Fibroblast of mammary gland (primary cell): Measurements from ENCODE around the gene CSMD2.

Experiments
- DNase-seq: peaks from one replicate; pipeline ENCODE4 v3.0.0-alpha.2; 2010; ENCODE audit warnings: low read depth
- H3K4me3 ChIP-seq: 2 replicates; pipeline ENCODE4 v1.5.1; 2011; ENCODE audit warnings: low read depth, mild to moderate bottlenecking, low read length, moderate library complexity; ENCODE audit not compliant: control insufficient read depth
- TF ChIP-seq, protein P1 (sequence below): conservative IDR thresholded peaks from 2 replicates; pipeline ENCODE4 v1.5.1; 2011; ENCODE audit warnings: low read depth, low read length, inconsistent platforms; ENCODE audit not compliant: control insufficient read depth, insufficient read depth

The CSMD2 gene

DNA sequence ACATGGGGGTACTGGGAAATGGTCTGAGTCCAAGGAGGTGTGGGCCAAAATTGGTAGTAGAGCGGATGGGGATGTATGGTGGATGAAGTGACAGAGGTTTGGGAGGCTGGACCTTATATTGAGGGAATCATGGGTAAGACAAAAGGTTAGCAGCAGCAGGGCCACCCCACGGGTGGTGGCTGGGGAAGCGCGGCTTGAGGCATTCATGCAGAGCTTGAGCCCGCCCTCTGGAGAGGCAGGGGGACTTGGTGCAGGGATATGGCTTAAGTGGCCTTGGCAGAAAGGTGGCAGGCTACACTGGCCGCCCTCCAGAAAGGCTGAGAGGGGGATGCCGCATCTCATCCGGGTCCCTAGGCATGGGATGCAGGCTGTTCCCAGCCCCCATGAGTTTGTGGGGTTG, 269.6 kb downstream of the CSMD2 start:
- DNase-seq = no peak
- no peak overlapping the region for H3K4me3 ChIP-seq
- TF ChIP-seq, protein P1, sequence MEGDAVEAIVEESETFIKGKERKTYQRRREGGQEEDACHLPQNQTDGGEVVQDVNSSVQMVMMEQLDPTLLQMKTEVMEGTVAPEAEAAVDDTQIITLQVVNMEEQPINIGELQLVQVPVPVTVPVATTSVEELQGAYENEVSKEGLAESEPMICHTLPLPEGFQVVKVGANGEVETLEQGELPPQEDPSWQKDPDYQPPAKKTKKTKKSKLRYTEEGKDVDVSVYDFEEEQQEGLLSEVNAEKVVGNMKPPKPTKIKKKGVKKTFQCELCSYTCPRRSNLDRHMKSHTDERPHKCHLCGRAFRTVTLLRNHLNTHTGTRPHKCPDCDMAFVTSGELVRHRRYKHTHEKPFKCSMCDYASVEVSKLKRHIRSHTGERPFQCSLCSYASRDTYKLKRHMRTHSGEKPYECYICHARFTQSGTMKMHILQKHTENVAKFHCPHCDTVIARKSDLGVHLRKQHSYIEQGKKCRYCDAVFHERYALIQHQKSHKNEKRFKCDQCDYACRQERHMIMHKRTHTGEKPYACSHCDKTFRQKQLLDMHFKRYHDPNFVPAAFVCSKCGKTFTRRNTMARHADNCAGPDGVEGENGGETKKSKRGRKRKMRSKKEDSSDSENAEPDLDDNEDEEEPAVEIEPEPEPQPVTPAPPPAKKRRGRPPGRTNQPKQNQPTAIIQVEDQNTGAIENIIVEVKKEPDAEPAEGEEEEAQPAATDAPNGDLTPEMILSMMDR = no peak

DNA sequence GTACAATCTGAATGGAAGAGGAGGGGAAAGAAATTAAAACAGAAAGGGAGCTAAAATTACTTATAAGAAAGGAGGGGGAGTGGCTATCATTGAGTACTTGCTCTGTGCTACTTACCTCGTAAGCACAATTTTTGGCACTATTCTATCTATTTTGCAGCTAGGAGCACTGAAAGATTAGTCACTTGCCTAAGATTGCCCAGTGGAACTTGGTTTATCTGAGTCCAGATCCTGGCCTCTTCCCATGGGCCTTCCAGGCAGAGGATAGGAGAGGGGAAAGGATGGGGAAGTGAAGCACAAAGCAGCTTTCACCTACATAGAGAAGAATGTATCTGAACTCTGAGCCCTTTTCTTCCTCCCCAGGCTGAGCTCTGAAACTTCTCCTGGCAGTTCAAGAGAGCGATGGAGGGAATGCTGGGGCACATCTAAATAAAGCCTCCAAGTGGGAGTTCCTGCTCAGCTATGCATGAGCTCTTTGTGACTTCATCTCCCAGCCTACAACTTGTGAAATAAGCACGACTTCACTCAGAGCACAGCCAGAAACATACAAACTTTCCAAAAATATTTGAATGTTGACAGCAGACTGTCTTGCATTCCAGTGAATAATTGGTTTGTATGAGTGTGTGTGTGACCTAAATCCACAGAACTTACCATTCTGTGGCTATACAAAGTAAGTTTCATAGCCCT, 271.7 kb downstream of the CSMD2 start:
- peak; percentile 86 for DNase-seq

DNA sequence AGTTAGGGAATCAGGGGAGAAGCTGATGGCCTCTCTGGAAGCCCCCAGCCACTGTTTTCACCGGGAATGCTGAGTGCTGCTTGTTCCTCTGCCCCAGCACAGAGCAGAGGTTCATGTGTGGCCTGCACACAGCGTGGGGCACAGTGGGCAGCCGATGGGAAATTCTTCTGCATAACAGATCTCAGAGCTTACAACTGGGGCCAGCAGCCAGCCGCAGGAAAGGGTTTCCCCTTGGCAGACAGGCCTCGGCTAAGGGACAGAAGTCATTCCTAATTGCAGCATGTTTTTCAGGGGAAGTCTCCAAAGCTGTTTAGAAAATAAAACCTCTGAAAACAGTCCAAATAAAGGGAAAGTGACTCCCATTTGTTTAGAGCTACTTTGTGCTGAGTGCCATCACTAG, 278.5 kb downstream of the CSMD2 start:
- no peak overlapping the region for H3K4me3 ChIP-seq
- no peak for DNase-seq
- TF ChIP-seq, protein P1 = no peak

More for the DNA sequence above, 271.7 kb downstream of the CSMD2 start:
- no peak overlapping the region for H3K4me3 ChIP-seq
- TF ChIP-seq, protein P1 = no peak

DNA sequence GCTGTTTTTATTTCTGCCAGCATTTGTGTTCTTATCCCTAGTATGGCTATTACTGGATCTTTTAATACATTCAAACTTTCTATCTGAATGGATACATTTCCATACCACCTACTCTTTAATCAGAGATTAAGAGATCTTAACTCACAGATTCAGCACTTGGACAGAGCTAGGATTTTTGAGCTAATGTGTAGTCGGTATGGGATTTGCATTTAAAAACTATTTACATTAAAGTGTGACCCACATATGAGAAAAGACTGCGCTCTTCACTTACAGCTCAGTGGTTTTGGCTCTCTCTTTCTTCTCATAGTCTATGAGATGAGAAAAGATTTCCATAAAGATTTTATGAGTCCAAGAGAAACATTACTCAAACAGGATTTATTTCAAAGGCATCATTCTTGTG, 284.7 kb downstream of the CSMD2 start:
- DNase-seq = peak; percentile 24
- H3K4me3 ChIP-seq = no peak overlapping the region
- TF ChIP-seq, protein P1 = no peak

DNA sequence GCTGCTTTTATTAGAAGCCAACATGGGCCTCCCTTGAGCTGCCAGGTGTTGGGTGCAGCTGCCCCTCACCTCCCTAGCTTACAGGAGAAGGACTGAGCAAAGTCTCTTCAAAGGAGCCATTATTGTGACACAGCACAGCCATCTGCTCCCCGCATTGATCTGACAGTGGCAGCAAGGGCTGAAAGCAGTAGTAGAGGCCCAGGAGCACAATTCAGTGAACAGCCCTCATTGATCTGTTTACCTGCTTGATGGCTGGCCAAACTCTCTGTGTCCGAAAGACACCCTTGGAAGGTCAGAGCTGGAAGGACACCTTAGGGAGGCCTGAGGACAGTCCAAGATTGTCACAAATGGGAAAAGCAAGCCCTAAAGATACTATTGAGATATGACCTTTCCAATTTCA, 286.6 kb downstream of the CSMD2 start:
- DNase-seq = no peak
- H3K4me3 ChIP-seq = no peak overlapping the region
- TF ChIP-seq, protein P1 = no peak

DNA sequence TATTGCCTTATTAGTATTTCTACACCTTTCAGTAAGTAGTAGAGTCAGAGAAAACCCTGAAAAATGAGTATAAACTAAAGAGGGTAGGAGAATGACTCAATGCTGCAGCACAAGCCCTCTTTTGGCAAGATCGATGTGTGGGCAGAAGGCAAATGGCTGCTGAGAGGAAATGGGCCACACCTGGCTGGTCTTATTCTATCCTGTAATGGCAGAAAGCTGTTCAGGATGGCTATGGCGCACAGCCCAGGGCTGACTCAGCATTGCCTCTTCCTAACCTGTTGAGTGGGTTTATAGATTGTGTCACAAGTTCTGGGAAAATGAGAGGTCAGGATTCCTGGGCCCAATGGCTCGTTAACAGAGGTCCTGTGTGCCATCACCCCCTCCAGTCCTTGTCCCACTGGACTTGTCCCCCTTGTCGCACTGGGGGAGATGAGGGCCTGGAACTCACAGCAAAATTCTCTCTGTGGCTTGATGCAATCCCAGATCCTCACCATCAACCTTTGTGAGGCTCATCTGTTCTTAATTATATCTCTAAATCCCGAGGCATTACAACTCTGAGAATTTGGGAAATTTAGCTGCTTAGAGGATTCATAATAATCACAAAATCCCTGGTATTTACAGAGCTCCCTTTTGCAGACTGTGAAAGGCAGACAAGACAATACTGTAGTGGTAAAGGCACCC, 287.9 kb downstream of the CSMD2 start:
- TF ChIP-seq, protein P1 = no peak

More for the DNA sequence above, 287.9 kb downstream of the CSMD2 start:
- DNase-seq = peak; percentile 99
- H3K4me3 ChIP-seq = no peak overlapping the region
